Neural cell (in vitro differentiated cells): ENCODE data around the gene NPS.

ENCODE experiments used
- CTCF ChIP-seq: fragments of 450-650 bp; IDR thresholded peaks from 2 replicates; pipeline ENCODE4 v1.5.1; 2014; ENCODE audit warnings: antibody characterized with exemption, mild to moderate bottlenecking, moderate library complexity; ENCODE audit not compliant: poor library complexity, severe bottlenecking
- POLR2AphosphoS5 ChIP-seq: IDR thresholded peaks from 2 replicates; pipeline ENCODE4 v1.6.1; 2012

GRCh38 chr10:127563718-127564553 lies 14.8 kb downstream of the NPS start:
- TF ChIP-seq CTCF, result no peak
- TF ChIP-seq POLR2AphosphoS5, result no peak
